Smooth muscle cell (in vitro differentiated cells): ENCODE measurements around the gene GOLPH3L. TPM values are rescaled to one million over a fixed set of nuclear protein-coding genes. Genes with fewer than 3 reads are reported as not detected.
A peak's percentile ranks its signal among the peaks of the same experiment; 100 is the strongest.
"Not testable (repeated sequence)": the region's sequence is repeated elsewhere in the genome, so short reads cannot be mapped to it uniquely, and the experiment has no call there.

Experiments
- DNase-seq: peaks from one replicate; lab custom pipeline; 2025; ENCODE audit not compliant: unreplicated experiment; lab: John Stamatoyannopoulos, UW
- H2AFZ ChIP-seq: fragments of 200-600 bp; sonication (generic); 2 replicates; pipeline ENCODE4 v1.6.0; 2016; ENCODE audit warnings: antibody characterized with exemption, low read depth, mild to moderate bottlenecking
- H3F3A ChIP-seq: fragments of 200-600 bp; sonication (generic); 2 replicates; pipeline ENCODE4 v1.6.0; 2017; ENCODE audit warnings: antibody characterized with exemption, low read depth
- H3K27ac ChIP-seq: fragments of 200-600 bp; sonication (generic); 2 replicates; pipeline ENCODE4 v1.5.1; 2016; ENCODE audit warnings: low read depth, mild to moderate bottlenecking
- H3K27me3 ChIP-seq: fragments of 200-600 bp; sonication (generic); 2 replicates; pipeline ENCODE4 v1.6.1; 2016; ENCODE audit warnings: low read depth, mild to moderate bottlenecking
- H3K36me3 ChIP-seq: fragments of 200-600 bp; sonication (generic); 2 replicates; pipeline ENCODE4 v1.5.1; 2016; ENCODE audit warnings: low read depth
- H3K4me1 ChIP-seq: fragments of 200-600 bp; sonication (generic); 2 replicates; pipeline ENCODE4 v1.5.1; 2016; ENCODE audit warnings: low read depth
- H3K4me2 ChIP-seq: fragments of 200-600 bp; sonication (generic); 2 replicates; pipeline ENCODE4 v1.6.0; 2016; ENCODE audit warnings: mild to moderate bottlenecking
- H3K4me3 ChIP-seq: fragments of 200-600 bp; sonication (generic); 2 replicates; pipeline ENCODE4 v1.5.1; 2016; ENCODE audit warnings: mild to moderate bottlenecking
- H3K79me2 ChIP-seq: fragments of 200-600 bp; sonication (generic); 2 replicates; pipeline ENCODE4 v1.6.0; 2016; ENCODE audit warnings: low read depth, mild to moderate bottlenecking
- H3K9ac ChIP-seq: fragments of 200-600 bp; sonication (generic); 2 replicates; pipeline ENCODE4 v1.6.0; 2016; ENCODE audit warnings: low read depth
- H3K9me3 ChIP-seq: fragments of 200-600 bp; sonication (generic); replicated peaks from 2 replicates; pipeline ENCODE4 v1.5.1; 2016; ENCODE audit warnings: low read depth
- H4K20me1 ChIP-seq: fragments of 200-600 bp; sonication (generic); 2 replicates; pipeline ENCODE4 v1.6.0; 2016; ENCODE audit warnings: low read depth
- WGBS: methylation state at CpG from one replicate; pipeline ENCODE4 v1.1.7; 2016; ENCODE audit warnings: low lambda C conversion rate; 5-methylcytosine and 5-hydroxymethylcytosine counted together
- polyA plus RNA-seq: library from polyadenylated mRNA; unstranded; fragments of >200 nt; fragmentation: Nextera tagmentation; extraction: Ambion mirVana; gene quantifications from 2 replicates; pipeline ENCODE4 v1.2.1, GENCODE V29; 2016
- total RNA-seq: library from RNA; depleted of rRNA; stranded (reverse); fragments of >200 nt; gene quantifications from 2 replicates; pipeline ENCODE4 v1.2.3, GENCODE V29; 2014
- TF ChIP-seq, protein P1 (sequence below): fragments of 200-600 bp; sonication (generic); IDR thresholded peaks from 2 replicates; pipeline ENCODE4 v1.5.1; 2017; ENCODE audit warnings: borderline replicate concordance, mild to moderate bottlenecking, antibody characterized with exemption; ENCODE audit not compliant: insufficient read depth, poor library complexity, severe bottlenecking

The GOLPH3L gene
- total and polyA plus RNA-seq, 2 experiments from 2014 or later = 9.9 to 10.7 TPM

DNA sequence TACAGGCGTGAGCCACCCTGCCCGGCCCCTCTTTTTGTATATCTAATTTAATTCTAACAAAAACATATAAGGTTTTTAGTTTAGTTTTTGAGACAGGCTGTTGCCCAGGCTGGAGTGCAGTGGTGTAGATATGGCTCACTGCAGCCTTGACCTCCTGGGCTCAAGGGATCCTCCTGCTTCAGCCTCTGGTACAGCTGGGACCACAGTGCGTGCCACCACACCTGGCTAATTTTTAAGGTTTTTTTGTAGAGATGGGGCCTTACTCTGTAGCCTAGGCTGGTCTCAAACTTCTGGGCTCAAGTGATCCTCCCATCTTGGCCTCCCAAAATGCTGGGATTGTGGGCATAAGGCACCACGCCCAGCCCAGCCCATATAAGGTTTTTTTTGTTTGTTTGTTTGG, 86.4 kb downstream of the GOLPH3L start:
- Histone ChIP-seq H3K4me3 (no peak overlapping the region), H3K9me3 (no peaks in the 10 kb centered on the region), H3F3A (peaks cover 38% of the 10 kb centered on the region), H3K4me2 (no peak overlapping the region), H3K79me2 (peaks cover 18% of the 10 kb centered on the region), H3K4me1 (peaks cover 17% of the 10 kb centered on the region), H3K27me3 (no peaks in the 10 kb centered on the region), H4K20me1 (no peaks in the 10 kb centered on the region), H3K9ac (peak overlapping the region; percentile 85), H3K27ac (peak overlapping the region; percentile 96), H2AFZ (no peak overlapping the region), H3K36me3 (no peaks in the 10 kb centered on the region)
- no peak for DNase-seq
- TF ChIP-seq, protein P1, sequence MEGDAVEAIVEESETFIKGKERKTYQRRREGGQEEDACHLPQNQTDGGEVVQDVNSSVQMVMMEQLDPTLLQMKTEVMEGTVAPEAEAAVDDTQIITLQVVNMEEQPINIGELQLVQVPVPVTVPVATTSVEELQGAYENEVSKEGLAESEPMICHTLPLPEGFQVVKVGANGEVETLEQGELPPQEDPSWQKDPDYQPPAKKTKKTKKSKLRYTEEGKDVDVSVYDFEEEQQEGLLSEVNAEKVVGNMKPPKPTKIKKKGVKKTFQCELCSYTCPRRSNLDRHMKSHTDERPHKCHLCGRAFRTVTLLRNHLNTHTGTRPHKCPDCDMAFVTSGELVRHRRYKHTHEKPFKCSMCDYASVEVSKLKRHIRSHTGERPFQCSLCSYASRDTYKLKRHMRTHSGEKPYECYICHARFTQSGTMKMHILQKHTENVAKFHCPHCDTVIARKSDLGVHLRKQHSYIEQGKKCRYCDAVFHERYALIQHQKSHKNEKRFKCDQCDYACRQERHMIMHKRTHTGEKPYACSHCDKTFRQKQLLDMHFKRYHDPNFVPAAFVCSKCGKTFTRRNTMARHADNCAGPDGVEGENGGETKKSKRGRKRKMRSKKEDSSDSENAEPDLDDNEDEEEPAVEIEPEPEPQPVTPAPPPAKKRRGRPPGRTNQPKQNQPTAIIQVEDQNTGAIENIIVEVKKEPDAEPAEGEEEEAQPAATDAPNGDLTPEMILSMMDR = no peak
- WGBS = 96% methylated on average over 4 of the region's 4 CpGs

DNA sequence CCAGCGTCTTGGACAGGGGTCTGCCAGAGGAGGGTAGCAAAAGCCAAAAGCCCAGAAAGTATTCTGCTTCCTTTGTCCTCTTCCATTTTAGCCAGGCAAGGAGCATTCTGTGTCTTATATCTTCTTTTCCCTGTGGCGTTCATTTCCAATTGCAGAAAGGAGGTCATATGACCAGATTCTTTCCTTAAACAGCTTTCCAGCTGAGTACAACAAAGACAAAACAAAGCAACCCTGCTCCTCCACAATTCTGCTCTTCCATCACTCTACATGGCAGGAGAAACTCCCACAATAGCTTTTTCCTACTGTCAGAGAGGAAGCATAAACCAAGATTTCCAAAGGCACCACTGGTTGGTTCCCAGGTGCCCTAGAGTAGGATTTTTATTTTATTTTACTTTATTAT, 87.2 kb downstream of the GOLPH3L start:
- Histone ChIP-seq H3K9ac (peak overlapping the region; percentile 60), H4K20me1 (no peaks in the 10 kb centered on the region), H3F3A (peaks cover 30% of the 10 kb centered on the region), H3K27ac (peak overlapping the region; percentile 96), H3K79me2 (peaks cover 18% of the 10 kb centered on the region), H3K36me3 (no peaks in the 10 kb centered on the region), H3K4me1 (peaks cover 21% of the 10 kb centered on the region), H3K27me3 (no peaks in the 10 kb centered on the region), H3K4me3 (no peak overlapping the region), H2AFZ (no peak overlapping the region), H3K9me3 (no peaks in the 10 kb centered on the region), H3K4me2 (peak overlapping the region; percentile 11)
- TF ChIP-seq, protein P1 = no peak
- 59% methylated on average over 2 of the region's 2 CpGs for WGBS
- no peak for DNase-seq

- Histone ChIP-seq H3K4me2 (no peak overlapping the region), H3K9ac (no peak overlapping the region), H3K9me3 (no peaks in the 10 kb centered on the region), H3K27ac (peak overlapping the region; percentile 94), H3K4me1 (peaks cover 22% of the 10 kb centered on the region), H2AFZ (no peak overlapping the region), H3K79me2 (peaks cover 18% of the 10 kb centered on the region), H4K20me1 (no peaks in the 10 kb centered on the region), H3K4me3 (no peak overlapping the region), H3K27me3 (no peaks in the 10 kb centered on the region), H3K36me3 (no peaks in the 10 kb centered on the region), H3F3A (peaks cover 17% of the 10 kb centered on the region)
- no peak for DNase-seq
- TF ChIP-seq, protein P1 = no peak
- WGBS = 98% methylated on average over 7 of the region's 7 CpGs
Observed at GRCh38 chr1:150606463-150607142, 90.4 kb downstream of the GOLPH3L start.

DNA sequence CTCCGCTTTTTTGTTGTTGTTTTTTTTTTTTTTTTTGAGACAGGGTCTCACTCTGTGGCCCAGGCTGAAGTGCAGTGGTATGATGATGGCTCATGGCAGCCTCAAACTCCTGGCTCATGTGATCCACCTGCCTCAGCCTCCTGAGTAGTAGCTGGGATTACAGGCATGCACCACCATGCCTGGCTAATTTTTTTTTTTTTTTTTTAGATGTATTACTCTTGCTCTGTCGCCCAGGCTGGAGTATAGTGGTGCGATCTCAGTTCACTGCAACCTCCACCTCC, 91.6 kb downstream of the GOLPH3L start:
- H3K4me3 ChIP-seq, H4K20me1 ChIP-seq, H3K36me3 ChIP-seq, DNase-seq, H3K4me2 ChIP-seq, H2AFZ ChIP-seq, H3K27me3 ChIP-seq, H3K9me3 ChIP-seq: not testable (repeated sequence)
- Histone ChIP-seq H3K79me2 (peaks cover 13% of the 10 kb centered on the region), H3K4me1 (peaks cover 22% of the 10 kb centered on the region), H3K9ac (peak overlapping the region; percentile 55), H3F3A (peaks cover 17% of the 10 kb centered on the region), H3K27ac (peak overlapping the region; percentile 94)
- 93% methylated on average over 3 of the region's 3 CpGs for WGBS
